Activated T-cell treated with anti-CD3 and anti-CD28 coated beads for 1 hour (primary cell): ENCODE results near the gene GALNS.
"Not testable (repeated sequence)": the region's sequence is repeated elsewhere in the genome, so short reads cannot be mapped to it uniquely, and the experiment has no call there.

Source experiments
- DNase-seq: peaks from one replicate; pipeline ENCODE4 v3.0.0-alpha.2; 2020; ENCODE audit warnings: low read depth

Gene GALNS

GRCh38 chr16:88836791-88837190, 20.0 kb downstream of the GALNS start:
- DNase-seq, result no peak

GRCh38 chr16:88835818-88836217, 20.9 kb downstream of the GALNS start:
- DNase-seq, result no peak

- DNase-seq, result no peak
Measured at GRCh38 chr16:88835383-88835782, 21.4 kb downstream of the GALNS start.

GRCh38 chr16:88834670-88835069, 22.1 kb downstream of the GALNS start:
- no peak for DNase-seq

- no peak for DNase-seq
Measured at GRCh38 chr16:88833086-88833485, 23.7 kb downstream of the GALNS start.

- DNase-seq, result no peak
Measured at GRCh38 chr16:88831838-88832237, 24.9 kb downstream of the GALNS start.

- DNase-seq, result no peak
Measured at GRCh38 chr16:88830783-88831182, 26.0 kb downstream of the GALNS start.

- DNase-seq, result no peak
Measured at GRCh38 chr16:88830258-88830657, 26.5 kb downstream of the GALNS start.

- no peak for DNase-seq
Measured at GRCh38 chr16:88828711-88829110, 28.0 kb downstream of the GALNS start.

GRCh38 chr16:88827727-88828126, 29.0 kb downstream of the GALNS start:
- no peak for DNase-seq

GRCh38 chr16:88826070-88826840, 30.5 kb downstream of the GALNS start:
- DNase-seq, result no peak

GRCh38 chr16:88825146-88825545, 31.6 kb downstream of the GALNS start:
- DNase-seq, result no peak

GRCh38 chr16:88824256-88825077, 32.3 kb downstream of the GALNS start:
- DNase-seq, result no peak

GRCh38 chr16:88823646-88824045, 33.1 kb downstream of the GALNS start:
- DNase-seq, result not testable (repeated sequence)

GRCh38 chr16:88822281-88823040, 34.3 kb downstream of the GALNS start:
- DNase-seq, result no peak

GRCh38 chr16:88821168-88821850, 35.4 kb downstream of the GALNS start:
- DNase-seq, result no peak

GRCh38 chr16:88820385-88821025, 36.2 kb downstream of the GALNS start:
- no peak for DNase-seq

- no peak for DNase-seq
Measured at GRCh38 chr16:88819126-88819525, 37.6 kb downstream of the GALNS start.

- DNase-seq, result no peak
Measured at GRCh38 chr16:88818575-88818874, 38.2 kb downstream of the GALNS start.

GRCh38 chr16:88817785-88818574, 38.8 kb downstream of the GALNS start:
- DNase-seq, result no peak
